CD4-positive, alpha-beta T cell treated with Interleukin-12 subunit alpha and Interleukin-12 subunit beta, for 1 hour (primary cell): ENCODE measurements around the gene RMC1.
"Not testable (repeated sequence)": the region's sequence is repeated elsewhere in the genome, so short reads cannot be mapped to it uniquely, and the experiment has no call there.

Experiments
- DNase-seq: peaks from one replicate; pipeline ENCODE4 v3.0.0-alpha.2; 2020

The RMC1 gene

DNA sequence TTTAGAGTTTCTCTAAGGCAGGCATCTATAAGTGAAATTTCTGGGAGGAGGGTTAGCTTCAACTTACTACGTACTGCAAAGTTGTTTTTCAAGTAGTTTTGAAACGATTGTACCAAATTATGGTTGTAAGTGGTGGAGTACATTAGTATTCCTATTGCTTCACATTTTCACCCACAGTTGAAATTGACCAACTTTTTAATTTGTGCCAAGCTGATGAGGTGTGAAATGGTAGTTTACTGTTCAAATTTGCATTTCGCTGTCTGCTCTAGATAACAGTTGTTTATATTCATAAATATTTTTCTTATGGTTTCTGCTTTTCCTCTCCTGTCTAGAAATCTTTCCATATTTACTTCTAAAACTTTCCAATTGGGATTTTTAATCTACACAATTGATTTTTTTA is 64.4 kb downstream of the RMC1 start:
- DNase-seq = no peak

DNA sequence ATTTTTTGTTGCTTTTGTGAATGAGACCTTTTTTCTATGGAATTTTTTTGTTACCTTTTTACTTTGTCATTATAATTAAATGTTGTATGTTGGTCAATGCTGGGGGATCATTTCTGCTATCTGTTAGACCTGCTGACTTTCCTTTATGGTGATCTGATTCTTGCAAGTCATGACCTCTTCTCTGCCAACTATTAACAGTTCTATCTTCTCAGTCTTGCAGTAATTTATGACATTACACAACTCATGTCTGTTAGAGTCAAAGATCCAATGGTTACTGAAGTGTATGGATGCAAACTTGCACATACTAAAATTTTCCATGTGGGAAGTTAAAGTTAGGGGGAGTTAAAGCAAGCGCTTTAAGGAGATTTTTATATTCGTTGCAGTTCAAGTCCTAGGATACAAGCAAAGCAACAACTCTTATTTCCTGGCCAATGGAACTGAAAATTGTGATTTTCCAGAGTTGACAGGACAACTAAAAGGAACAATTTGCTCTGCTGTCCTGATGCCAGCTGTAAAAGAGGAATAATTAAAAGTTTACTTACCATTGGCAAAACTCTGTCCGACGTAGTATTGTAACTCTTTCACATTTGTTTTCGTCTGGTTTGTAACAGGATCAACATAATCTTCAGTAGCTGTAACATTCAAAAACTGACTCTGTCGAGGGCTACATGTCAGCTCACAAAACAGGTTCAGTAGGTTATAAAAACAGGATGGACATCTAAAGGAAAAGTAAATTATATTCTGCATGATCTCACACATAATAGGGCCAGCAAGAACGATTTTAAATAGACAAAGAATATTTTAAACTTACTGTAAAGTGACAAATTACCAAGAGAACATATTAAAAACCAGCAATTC is 65.2 kb downstream of the RMC1 start:
- DNase-seq = no peak

DNA sequence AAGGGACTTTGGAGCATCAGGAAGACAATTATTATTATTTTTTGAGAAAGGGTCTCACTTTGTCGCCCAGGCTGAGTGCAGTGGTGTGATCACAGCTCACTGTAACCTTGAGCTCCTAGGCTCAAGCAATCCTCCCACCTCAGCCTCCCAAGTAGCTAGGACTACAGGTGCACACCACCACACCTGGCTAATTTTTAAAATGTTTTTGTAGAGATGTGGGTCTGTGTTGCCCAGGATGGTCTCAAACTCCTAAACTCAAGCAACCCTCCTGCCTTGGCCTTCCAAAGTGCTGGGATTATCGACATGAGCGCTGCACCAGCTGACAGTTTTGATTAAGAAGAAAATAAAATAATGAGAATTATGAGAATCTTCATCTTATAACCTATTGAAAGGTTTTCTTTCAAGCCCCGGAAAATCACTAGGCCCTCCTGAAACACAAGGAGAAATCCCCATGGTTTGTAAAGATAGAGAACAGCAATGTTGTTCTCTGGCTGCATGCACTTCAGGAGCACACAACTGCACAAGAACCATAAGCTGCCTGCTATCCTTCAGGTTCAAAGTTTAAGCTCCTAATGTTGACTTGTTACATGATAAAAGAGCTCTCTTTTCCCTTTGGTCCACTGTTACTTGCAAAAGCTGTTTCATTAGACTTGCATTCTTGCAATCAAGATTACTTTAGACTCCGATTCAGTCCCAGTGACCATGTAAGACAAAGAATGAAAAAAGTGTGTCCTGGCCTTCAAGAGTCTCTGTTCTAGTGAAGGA is 66.2 kb downstream of the RMC1 start:
- no peak for DNase-seq

DNA sequence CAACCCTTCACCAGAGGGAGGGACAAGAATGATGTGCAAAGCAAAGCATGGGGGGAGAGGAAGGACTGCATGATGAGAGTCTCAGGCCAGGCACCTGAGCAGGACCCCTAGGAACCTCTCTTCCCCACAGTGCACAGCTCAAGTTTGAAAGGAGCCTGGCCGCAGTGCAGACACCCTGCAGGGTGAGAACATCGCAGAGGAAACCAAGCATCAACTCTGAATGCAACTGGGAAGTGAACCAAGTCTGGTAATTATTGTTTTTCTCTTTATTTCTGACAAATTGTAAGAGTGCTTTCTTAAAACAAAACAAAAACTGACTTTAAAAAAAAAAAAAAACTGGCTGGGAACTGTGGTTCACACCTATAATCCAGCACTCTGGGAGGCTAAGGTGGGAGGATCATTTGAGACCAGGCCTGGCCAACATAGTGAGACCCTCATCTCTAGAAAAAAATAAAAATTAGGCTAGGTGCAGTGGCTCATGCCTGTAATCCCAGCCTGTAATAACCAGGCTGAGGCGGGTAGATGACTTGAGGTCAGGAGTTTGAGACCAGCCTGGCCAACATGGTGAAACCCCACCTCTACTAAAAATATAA is 67.7 kb downstream of the RMC1 start:
- peak; percentile 28 for DNase-seq

DNA sequence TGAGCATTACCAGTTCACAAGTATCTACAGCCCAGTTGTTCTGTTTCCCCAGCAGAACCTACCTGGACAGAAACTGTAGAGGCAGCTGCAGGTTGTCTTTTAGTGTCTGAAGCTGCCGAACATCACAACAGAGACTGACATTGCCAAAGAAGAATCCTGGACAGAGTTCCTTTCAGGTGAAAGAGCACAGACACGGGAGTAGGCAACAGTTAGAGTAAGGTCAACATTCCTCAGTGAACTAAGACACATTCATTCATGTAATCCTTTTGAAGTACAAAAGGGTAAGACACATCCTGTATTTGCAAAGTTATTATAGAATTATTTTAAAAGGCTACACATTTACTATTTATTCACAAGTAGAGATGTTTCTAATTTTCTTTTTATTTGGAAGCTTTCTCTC is 68.7 kb downstream of the RMC1 start:
- DNase-seq = no peak

DNA sequence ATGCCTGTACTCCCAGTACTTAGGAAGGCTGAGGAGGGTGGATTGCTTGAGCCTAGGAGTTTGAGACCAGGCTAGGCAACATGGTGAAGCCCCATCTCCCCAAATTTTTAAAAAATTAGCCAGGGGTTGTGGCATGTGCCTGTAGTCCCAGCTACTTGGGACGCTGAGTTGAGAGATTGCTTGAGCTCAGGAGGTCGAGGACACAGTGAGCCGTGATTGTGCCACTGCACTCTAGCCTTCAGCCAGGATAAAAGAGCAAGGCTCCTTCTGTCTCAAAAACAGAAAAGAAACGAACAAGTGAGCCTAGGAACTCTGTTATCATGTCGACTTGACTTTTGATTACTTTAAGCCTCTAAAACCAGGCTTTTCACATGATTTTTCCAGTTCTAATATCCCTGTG is 69.3 kb downstream of the RMC1 start:
- DNase-seq = no peak

DNA sequence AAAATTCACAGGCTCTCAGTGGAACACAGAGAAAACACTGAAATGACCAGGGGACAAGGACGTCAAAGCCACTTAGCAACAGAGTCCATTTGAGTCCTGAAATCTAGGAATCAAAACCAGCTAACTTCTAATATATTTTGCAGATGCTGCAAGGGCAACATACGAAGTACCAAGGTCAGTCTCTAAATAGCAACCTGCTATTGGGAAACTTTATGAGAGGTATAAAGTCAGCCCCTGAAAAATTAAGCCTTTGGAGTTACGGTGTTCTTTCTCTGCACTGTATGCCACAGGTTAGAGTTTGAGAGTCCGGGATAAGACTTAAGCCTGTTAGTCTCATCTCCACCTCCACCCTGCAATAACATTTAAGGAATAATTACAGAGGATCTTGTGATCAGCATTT is 69.7 kb downstream of the RMC1 start:
- DNase-seq = no peak

DNA sequence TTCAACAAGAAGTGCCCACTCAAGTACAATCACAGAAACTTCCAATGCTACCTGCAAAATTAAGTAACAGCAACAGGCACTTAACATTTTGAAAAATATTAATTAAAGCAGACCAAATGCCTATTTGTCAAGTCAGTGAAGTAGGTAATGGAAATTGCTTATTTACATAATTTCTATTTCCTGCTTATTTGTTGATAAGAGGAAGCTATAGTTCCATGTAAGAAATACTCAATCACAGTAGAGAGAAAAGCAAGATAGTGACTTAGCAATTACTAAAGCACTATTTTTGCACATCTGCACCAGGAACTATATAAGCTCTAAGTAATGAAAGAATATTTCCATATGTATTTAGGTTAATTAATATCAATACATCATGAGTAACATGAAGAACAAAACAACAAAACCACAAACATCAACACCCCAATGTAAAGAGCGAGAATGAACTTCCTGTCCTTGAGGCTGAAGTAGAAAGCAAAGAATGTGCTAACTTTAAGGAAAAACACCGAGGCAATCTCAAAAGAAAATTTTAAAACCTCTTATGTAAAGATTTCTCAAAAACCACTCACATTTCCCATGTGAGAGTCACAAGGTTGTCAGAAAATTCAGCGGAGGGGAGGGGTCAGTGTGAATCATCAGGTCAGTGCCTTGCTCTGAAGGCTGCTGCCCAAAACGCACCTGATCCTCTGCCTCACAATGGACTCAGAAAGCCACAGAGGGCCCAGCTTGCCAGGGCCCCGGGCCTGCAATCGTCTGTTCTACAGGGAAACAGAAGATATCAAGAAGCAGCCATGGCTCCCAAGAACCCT is 70.5 kb downstream of the RMC1 start:
- DNase-seq = peak; percentile 53

DNA sequence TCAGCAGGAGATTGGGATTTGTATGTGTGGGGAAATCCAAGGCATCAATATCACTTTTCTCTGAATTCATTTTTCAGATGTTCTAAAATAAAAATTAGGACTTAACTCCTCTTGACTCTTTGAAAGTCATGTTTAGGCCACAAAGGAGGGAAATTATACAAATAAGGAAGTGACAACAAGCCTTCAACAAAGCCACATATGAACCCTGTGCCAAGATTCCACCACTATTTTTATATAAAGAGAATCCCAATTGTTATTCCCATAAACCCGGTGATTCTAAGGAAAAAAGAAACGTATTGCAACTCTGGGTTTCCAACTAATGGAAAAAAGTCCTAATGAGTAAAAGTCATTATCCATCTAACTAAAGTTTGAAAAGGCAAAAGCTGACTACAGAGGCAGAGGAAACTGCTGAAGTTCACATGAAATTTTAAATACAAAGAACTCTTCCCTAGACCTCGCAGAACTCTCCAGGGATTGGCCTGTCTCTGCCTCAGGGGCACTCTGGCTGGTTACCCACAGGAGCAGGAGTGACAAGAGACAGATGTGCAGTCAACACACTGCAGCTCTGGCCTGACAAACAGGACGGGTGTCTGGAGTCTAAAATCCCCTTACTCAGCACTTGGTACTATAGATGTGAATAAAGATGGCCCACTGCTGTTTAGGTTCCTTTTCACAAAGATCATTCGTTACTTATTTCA is 71.4 kb downstream of the RMC1 start:
- DNase-seq = no peak

DNA sequence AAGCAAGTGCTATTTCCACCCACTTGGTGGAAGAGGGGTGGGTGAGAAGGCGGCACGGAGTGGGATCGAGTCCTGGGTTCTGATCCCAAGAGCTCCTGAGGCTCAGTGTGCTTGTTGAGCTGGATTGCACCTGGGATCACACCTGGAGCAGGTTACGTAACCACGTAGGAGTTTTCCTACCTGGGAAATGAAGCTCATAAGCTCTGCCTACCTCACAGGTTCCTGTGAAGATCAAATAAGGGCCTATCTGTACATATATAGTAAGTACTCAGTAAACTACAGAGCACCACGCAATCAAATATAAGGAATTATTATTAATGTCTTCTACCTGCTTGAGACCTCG is 72.0 kb downstream of the RMC1 start:
- DNase-seq = no peak

DNA sequence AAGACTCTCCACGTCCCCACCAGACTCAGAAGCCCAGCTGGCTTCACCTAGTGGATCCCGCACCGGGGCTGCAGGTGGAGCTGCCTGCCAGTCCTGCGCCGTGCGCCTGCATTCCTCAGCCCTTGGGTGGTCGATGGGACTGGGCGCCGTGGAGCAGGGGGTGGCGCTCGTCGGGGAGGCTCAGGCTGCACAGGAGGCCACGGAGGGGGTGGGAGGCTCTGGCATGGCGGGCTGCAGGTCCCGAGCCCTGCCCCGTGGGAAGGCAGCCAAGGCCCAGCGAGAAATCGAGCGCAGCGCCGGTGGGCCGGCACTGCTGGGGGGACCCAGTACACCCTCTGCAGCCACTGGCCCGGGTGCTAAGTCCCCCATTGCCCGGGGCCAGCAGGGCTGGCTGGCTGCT is 74.2 kb downstream of the RMC1 start:
- DNase-seq = not testable (repeated sequence)

DNA sequence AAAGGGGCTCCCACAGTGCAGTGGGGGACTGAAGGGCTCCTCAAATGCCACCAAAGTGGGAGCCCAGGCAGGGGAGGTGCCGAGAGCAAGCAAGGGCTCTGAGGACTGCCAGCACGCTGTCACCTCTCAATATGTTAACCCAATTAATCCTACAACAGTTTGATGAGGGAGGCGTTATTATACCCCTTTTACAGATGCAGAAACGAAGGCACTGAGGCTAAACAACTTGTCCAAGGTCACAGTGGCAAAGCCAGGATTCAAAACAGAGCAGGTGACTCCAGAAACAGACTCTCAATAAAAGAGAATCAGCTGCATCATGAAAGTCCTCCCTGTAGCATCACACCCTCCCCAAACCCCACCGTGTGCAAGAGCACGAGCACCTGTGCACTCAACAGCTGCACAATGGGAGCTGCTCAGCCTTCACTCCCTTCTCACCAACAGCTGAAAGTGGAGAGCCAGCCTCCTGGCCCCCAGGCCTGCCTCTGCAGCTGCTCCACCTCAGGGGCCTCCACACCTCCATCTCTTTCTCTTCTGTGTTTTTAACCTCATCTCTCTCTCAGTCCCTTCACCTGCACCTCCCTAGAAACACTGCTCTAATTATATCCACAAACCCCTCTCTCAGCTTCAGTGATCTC is 74.9 kb downstream of the RMC1 start:
- DNase-seq = no peak

DNA sequence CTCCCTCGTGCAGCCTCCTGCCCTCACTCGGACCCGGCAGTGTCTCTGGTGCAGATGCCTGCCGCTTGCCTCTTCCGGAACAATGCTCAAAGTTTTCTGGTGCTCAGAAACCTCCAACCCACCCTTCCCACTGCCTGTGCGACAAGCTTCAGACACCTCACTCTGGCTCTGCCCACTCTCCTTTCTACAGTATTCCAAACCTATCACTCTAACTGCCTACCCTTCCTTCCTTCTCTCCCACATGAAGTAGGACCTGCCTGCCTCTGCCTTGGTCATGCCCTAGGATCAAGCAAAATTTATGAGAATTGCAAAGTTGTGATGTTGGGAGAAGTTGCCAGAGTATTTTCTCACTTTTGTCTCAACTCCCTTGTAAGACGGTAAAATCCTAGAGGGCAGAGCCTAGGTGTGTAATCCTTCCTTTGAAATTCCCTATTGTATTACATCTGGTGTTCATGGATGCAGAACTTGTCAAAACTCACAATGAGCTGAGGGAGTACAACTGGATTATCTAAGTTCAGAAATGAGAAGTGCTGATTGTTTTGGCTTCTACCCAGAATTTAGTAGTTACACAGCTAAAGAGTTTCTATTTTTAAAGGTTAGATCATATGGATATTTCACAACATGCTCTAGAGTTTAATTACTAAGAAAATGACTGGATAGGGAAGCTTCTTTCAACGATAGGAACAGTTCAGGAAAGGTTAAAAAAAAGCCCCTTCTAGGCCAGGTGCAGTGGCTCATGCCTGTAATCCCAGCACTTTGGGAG is 75.8 kb downstream of the RMC1 start:
- DNase-seq = no peak

DNA sequence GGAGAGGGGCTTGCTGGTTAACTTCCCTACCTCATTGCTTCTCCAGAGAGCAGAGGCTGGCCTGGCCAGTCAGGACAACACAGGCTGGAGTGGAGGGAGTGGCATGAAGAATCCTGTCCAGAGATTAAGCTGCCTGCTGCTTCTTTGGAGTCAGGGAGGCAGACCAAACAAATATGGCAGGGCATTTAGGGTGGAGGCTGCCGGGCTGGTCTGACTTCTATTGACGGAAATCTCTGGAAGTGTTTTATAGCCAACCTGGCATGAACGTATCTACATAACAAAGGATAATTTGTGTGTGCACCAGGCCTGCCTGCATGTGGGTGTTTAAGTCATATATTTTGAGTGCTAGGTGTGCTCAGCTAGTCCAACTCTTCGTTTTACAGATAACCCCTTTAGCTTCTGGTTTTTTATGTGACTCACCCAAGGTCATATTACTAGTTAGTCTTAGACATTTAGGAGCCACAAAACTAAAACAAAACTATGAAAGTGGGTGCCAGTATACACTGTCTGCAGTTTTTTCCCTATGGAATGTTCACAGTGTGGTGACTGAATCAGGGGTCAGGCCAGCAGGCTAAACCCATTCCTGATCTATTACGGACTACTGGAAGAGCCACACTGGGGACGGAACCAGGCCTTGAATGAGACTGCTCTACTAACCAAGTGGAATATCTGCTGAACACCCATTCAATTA is 77.5 kb downstream of the RMC1 start:
- no peak for DNase-seq
